GM12873 (cell line): ENCODE measurements around the gene BABAM2.

Experiments
- CTCF ChIP-seq: IDR thresholded peaks from 2 replicates; pipeline ENCODE4 v1.5.1; 2012; ENCODE audit warnings: low read depth, mild to moderate bottlenecking, moderate library complexity, low read length, control low read depth; ENCODE audit not compliant: insufficient read depth; ENCODE audit errors: missing control alignments

BABAM2 gene

GRCh38 chr2:28354920-28355520 lies 464.5 kb downstream of the BABAM2 start:
- no peak for TF ChIP-seq CTCF

GRCh38 chr2:28355521-28356094 lies 465.1 kb downstream of the BABAM2 start:
- no peak for TF ChIP-seq CTCF

GRCh38 chr2:28356095-28356911 lies 465.8 kb downstream of the BABAM2 start:
- no peak for TF ChIP-seq CTCF

GRCh38 chr2:28357055-28357454 lies 466.5 kb downstream of the BABAM2 start:
- TF ChIP-seq CTCF = no peak

- TF ChIP-seq CTCF = no peak
Observed at GRCh38 chr2:28357948-28358667, 467.6 kb downstream of the BABAM2 start.

GRCh38 chr2:28358668-28359201 lies 468.2 kb downstream of the BABAM2 start:
- no peak for TF ChIP-seq CTCF
